Measurements from ENCODE around the gene DGKH.
A peak's percentile ranks its signal among the peaks of the same experiment; 100 is the strongest.

Gene DGKH

GRCh38 chr13:42260903-42261654 lies 212.6 kb downstream of the DGKH start:
- H3K4me3 ChIP-seq (ENCODE audit: low read length), result no peak overlapping the region
- no peak for DNase-seq (ENCODE audit: low read depth)
- TF ChIP-seq CTCF (conservative IDR thresholded peaks at IDR 0.05; ENCODE audit: low read depth, low read length), result no peak

- TF ChIP-seq CTCF (conservative IDR thresholded peaks at IDR 0.05; ENCODE audit: low read depth, low read length), result no peak
- H3K4me3 ChIP-seq (ENCODE audit: low read length), result no peak overlapping the region
- no peak for DNase-seq (ENCODE audit: low read depth)
These were observed 218.0 kb downstream of the DGKH start for GRCh38 chr13:42266473-42266872.

GRCh38 chr13:42270160-42270856 lies 221.9 kb downstream of the DGKH start:
- DNase-seq (ENCODE audit: low read depth), result no peak

GRCh38 chr13:42270857-42271215 lies 222.4 kb downstream of the DGKH start:
- TF ChIP-seq CTCF (conservative IDR thresholded peaks at IDR 0.05; ENCODE audit: low read depth, low read length), result no peak
- H3K4me3 ChIP-seq (ENCODE audit: low read length), result peak overlapping the region; percentile 83
- DNase-seq (ENCODE audit: low read depth), result no peak

More at GRCh38 chr13:42270160-42270856, 221.9 kb downstream of the DGKH start:
- no peak for TF ChIP-seq CTCF (conservative IDR thresholded peaks at IDR 0.05; ENCODE audit: low read depth, low read length)
- H3K4me3 ChIP-seq (ENCODE audit: low read length), result no peak overlapping the region

GRCh38 chr13:42271337-42272114 lies 223.1 kb downstream of the DGKH start:
- DNase-seq (ENCODE audit: low read depth), result peak; percentile 97
- peak overlapping the region; percentile 83 for H3K4me3 ChIP-seq (ENCODE audit: low read length)
- no peak for TF ChIP-seq CTCF (conservative IDR thresholded peaks at IDR 0.05; ENCODE audit: low read depth, low read length)

GRCh38 chr13:42272115-42272803 lies 223.8 kb downstream of the DGKH start, which contains the start of gene AKAP11:
Gene AKAP11 (plus strand): TSS chr13:42272152. CDS start chr13:42286349, 14,197 bp downstream.
- TF ChIP-seq CTCF (conservative IDR thresholded peaks at IDR 0.05; ENCODE audit: low read depth, low read length), result no peak
- DNase-seq (ENCODE audit: low read depth), result no peak
- peak within 1 kb of the TSS; percentile 83 for H3K4me3 ChIP-seq (ENCODE audit: low read length)
